Vagina (tissue), 2 donors: ENCODE results near the gene NINJ2.

Experiments used
- CTCF ChIP-seq, 3 experiments: fragments of 450-650 bp in 2 of 3; fragments of 200-600 bp in 1 of 3; sonication (generic) in 1 of 3; IDR thresholded peaks; one replicate each; pipeline ENCODE4 v1.5.1; 2017 to 2019; ENCODE audit warnings: antibody characterized with exemption in 3 of 3, mild to moderate bottlenecking in 2 of 3, moderate library complexity in 2 of 3
- POLR2A ChIP-seq, 2 donors: fragments of 450-650 bp; IDR thresholded peaks; one replicate each; pipeline ENCODE4 v1.6.1; 2017; ENCODE audit warnings: antibody characterized with exemption in 2 of 2, mild to moderate bottlenecking in 2 of 2, moderate library complexity in 2 of 2

GRCh38 chr12:569803-570434, 93.3 kb downstream of the NINJ2 start:
- TF ChIP-seq CTCF (IDR thresholded peaks at IDR 0.05) (peak; percentile 89 to 94 (median 93)), POLR2A (IDR thresholded peaks at IDR 0.05) (no peak)
